Measurements from ENCODE around the gene GNA14.
"Not testable (repeated sequence)": the region's sequence is repeated elsewhere in the genome, so short reads cannot be mapped to it uniquely, and the experiment has no call there.

GNA14 gene

DNA sequence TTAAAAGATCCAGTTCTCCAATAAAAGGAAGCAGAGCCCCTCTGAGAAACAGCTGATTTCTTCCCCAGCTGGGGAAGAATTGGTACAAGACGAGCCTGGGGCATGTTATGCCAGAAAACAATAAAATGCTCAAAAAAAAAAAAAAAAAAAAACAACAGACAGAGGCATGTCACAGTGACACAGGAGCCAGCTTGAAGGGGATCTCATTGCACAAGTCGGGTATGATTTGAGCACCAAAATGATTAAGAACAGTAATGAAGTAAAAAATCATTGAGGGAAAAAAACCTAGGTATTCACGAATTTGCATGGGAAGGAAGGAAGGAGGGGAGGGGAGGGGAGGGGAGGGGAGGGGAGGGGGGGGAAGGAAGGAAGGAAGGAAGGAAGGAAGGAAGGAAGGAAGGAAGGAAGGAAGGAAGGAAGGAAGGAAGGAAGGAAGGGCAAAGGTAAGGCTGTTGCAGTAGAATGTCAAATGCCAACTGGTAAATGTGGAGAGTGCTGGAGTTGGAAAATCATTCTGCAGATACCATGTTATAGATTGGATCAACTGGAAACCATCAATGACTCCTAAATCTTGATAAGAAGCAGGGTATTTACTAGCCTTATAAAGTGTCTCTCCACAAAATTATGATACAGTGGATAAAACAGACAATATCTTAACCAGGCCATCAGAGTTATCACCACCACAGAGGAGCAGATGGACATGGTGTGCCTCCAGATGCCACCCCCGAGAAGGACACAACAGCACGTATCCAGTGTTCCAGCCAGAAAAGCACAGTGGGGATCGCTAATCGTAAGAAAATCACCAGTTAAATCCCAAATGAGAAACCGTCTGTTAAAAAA, 7.2 kb downstream of the GNA14 start:
- TF ChIP-seq, protein P1, sequence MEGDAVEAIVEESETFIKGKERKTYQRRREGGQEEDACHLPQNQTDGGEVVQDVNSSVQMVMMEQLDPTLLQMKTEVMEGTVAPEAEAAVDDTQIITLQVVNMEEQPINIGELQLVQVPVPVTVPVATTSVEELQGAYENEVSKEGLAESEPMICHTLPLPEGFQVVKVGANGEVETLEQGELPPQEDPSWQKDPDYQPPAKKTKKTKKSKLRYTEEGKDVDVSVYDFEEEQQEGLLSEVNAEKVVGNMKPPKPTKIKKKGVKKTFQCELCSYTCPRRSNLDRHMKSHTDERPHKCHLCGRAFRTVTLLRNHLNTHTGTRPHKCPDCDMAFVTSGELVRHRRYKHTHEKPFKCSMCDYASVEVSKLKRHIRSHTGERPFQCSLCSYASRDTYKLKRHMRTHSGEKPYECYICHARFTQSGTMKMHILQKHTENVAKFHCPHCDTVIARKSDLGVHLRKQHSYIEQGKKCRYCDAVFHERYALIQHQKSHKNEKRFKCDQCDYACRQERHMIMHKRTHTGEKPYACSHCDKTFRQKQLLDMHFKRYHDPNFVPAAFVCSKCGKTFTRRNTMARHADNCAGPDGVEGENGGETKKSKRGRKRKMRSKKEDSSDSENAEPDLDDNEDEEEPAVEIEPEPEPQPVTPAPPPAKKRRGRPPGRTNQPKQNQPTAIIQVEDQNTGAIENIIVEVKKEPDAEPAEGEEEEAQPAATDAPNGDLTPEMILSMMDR (IDR thresholded peaks at IDR 0.05; ENCODE audit: low read length, missing control alignments), result no peak

DNA sequence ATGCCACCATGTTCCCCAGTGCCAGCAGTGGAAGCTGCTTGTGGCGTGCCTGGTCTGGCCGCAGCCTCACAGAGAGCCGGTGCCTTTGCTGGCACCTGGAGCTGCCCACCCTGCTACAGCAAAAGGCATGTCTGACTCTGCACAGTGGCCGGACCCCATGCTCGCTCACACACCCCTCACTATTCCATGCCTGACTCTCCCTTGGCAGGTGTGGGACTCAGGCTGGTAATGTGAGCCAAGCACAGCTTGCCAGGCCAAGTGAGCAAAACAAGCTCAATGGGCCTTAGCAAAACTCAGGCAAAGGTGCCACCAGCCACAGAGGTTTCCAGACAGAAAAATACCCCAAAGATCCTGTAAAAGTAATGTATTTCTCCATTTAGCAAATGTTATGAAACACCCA, 15.5 kb downstream of the GNA14 start:
- H3K4me3 ChIP-seq (replicated peaks; ENCODE audit: low read depth, low read length), result no peak overlapping the region
- DNase-seq (ENCODE audit: low read depth), result no peak
- TF ChIP-seq, protein P1 (IDR thresholded peaks at IDR 0.05; ENCODE audit: low read length, missing control alignments), result no peak

More for the DNA sequence above, 7.2 kb downstream of the GNA14 start:
- no peak for DNase-seq (ENCODE audit: low read depth)
- no peak overlapping the region for H3K4me3 ChIP-seq (replicated peaks; ENCODE audit: low read depth, low read length)

DNA sequence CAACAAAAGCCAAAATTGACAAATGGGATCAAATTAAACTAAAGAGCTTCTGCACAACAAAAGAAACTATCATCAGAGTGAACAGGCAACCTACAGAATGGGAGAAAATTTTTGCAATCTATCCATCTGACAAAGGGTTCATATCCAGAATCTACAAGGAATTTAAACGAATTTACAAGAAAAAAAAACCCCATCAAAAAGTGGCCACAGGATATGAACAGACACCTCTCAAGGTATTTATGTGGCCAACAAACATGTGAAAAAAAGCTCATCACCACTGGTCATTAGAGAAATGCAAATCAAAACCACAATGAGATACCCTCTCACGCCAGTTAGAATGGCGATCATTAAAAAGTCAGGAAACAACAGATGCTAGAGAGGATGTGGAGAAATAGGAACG, 19.3 kb downstream of the GNA14 start:
- DNase-seq (ENCODE audit: low read depth); H3K4me3 ChIP-seq (replicated peaks; ENCODE audit: low read depth, low read length): not testable (repeated sequence)

DNA sequence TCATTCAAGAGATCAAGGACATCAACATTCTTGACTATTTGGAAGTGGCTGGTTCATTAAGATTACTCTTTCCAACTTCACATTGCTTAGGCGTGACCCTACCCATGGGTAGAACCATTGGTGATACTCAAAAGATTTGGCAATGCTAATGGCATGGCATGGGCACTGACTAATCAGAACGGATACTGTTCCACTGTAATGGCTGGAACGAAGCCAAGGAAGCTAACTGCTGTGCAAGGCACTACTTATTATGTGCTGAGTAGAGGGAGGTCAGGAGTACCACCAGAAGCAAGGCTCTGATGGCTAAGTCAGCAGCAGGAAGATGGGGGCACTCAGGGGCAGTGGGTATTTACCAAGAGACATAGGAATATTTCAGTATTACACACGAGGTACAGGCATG, 31.9 kb downstream of the GNA14 start:
- H3K4me3 ChIP-seq (replicated peaks; ENCODE audit: low read depth, low read length), result no peak overlapping the region
- no peak for DNase-seq (ENCODE audit: low read depth)
- TF ChIP-seq, protein P1 (IDR thresholded peaks at IDR 0.05; ENCODE audit: low read length, missing control alignments), result no peak

DNA sequence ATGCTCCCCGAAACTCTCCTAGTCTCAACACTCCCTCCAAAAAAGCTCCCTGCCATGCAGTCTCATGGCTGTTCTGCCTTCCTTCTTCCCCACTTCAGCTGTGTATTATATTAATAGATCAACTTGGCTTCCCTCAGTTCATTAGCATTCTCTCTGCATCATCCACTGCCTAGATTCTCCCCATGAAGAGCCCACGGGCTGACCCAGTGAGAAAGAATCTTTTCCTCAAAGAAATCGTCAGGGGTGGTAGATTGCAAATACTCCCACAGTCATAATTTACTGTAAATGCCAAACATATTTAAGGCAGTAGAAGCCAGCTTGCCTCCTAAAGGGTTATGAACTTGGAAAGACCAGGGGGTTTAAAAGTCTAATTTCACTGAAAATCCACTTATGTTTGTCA, 33.5 kb downstream of the GNA14 start:
- no peak for DNase-seq (ENCODE audit: low read depth)
- no peak overlapping the region for H3K4me3 ChIP-seq (replicated peaks; ENCODE audit: low read depth, low read length)
- TF ChIP-seq, protein P1 (IDR thresholded peaks at IDR 0.05; ENCODE audit: low read length, missing control alignments), result no peak

DNA sequence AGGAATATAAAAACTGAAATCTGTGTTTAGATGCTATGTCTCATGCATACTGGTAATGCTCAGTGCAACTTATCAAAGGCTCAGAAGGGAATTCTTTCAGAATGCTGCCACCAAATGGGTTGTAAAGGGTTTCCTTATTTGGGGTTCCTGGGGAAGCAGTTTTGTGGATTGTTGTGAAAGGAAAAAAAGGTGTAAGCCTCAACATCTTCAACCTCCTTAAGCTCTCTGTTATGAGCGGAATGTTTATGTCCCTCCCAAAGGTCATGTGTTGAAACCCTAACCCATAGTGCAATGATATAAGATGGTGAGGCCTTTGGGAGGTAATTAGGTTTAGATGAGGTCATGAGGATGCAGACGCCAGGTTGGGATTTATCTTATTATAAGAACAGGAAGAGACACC, 41.6 kb downstream of the GNA14 start:
- DNase-seq (ENCODE audit: low read depth), result no peak
- no peak overlapping the region for H3K4me3 ChIP-seq (replicated peaks; ENCODE audit: low read depth, low read length)
- TF ChIP-seq, protein P1 (IDR thresholded peaks at IDR 0.05; ENCODE audit: low read length, missing control alignments), result no peak

DNA sequence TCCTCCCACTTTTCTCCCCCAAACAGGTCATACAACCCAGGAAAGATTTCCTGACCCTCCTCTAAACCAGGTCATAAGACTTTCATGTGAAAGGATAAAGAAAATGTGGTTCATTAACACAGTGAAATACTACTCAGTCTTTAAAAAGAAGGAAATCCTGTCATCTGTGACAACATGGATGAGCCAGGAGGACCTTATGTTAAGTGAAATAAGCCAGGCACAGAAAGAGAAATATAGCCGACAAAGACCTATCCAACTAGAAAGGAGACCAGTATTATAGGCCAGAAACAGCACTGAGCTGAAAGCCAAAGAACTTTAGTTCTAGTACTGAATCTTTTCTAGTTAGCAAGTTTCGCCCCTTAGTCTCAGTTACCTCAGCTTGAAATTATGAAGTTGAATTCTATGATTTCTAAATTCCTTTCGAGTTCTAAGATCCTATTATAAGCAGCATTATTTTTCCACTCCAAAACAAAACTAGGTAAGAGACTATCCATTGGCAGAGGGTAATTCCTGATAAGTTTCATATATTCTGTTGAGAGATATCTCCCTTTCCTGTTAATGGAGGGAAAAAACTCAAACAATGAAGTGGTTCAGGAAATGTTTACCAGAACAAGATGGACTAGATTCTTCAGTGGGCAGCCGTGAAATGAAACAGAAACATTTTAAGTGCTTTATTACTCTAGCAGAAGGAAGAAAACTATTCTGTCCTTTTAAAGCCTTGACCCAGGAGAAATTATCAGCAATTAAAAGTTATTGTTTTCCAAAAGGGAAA, 42.5 kb downstream of the GNA14 start:
- no peak overlapping the region for H3K4me3 ChIP-seq (replicated peaks; ENCODE audit: low read depth, low read length)
- no peak for DNase-seq (ENCODE audit: low read depth)
- TF ChIP-seq, protein P1 (IDR thresholded peaks at IDR 0.05; ENCODE audit: low read length, missing control alignments), result no peak

Data from fibroblast of pulmonary artery (primary cell).